OCI-LY1 (cell line): ENCODE results near the gene PSMA2.

Experiments
- H2AFZ ChIP-seq: fragments of 200-600 bp; sonication (generic), shearing (Covaris generic); 2 replicates; pipeline ENCODE4 v1.6.0; 2014; ENCODE audit warnings: antibody characterized with exemption, mild to moderate bottlenecking, low read length
- H3F3A ChIP-seq: fragments of 200-600 bp; sonication (generic), shearing (Covaris generic); 2 replicates; pipeline ENCODE4 v1.6.0; 2014; ENCODE audit warnings: mild to moderate bottlenecking, antibody characterized with exemption, low read length, moderate library complexity; ENCODE audit not compliant: insufficient read depth
- H3K27ac ChIP-seq: fragments of 200-600 bp; sonication (generic); 2 replicates; pipeline ENCODE4 v1.5.1; 2014; ENCODE audit warnings: low read length, mixed run types, mild to moderate bottlenecking, low read depth; ENCODE audit not compliant: poor library complexity, severe bottlenecking
- H3K27me3 ChIP-seq: fragments of 200-600 bp; sonication (generic); 2 replicates; pipeline ENCODE4 v1.6.0; 2014; ENCODE audit warnings: antibody characterized with exemption, mild to moderate bottlenecking, low read length, moderate library complexity; ENCODE audit not compliant: insufficient read depth
- H3K36me3 ChIP-seq: fragments of 200-600 bp; sonication (generic); 2 replicates; pipeline ENCODE4 v1.6.1; 2014; ENCODE audit warnings: mild to moderate bottlenecking, antibody characterized with exemption, low read length, moderate library complexity, mixed read lengths; ENCODE audit not compliant: insufficient read depth
- H3K4me1 ChIP-seq: fragments of 200-600 bp; sonication (generic); 2 replicates; pipeline ENCODE4 v1.5.1; 2014; ENCODE audit warnings: mild to moderate bottlenecking, low read length, moderate library complexity; ENCODE audit not compliant: insufficient read depth, severe bottlenecking
- H3K4me2 ChIP-seq: fragments of 200-600 bp; sonication (generic), shearing (Covaris generic); 2 replicates; pipeline ENCODE4 v1.6.1; 2014; ENCODE audit warnings: low read length
- H3K4me3 ChIP-seq: fragments of 200-600 bp; sonication (generic); 2 replicates; pipeline ENCODE4 v1.5.1; 2014; ENCODE audit warnings: low read length, low read depth, mild to moderate bottlenecking, mixed read lengths; ENCODE audit not compliant: poor library complexity, severe bottlenecking
- H3K79me2 ChIP-seq: fragments of 200-600 bp; shearing (Covaris generic); 2 replicates; pipeline ENCODE4 v1.6.1; 2016; ENCODE audit warnings: mixed run types, low read length, mixed read lengths; ENCODE audit not compliant: insufficient read depth
- H3K9ac ChIP-seq: fragments of 200-600 bp; sonication (generic), shearing (Covaris generic); 2 replicates; pipeline ENCODE4 v1.6.1; 2014; ENCODE audit warnings: mild to moderate bottlenecking, low read length, mixed read lengths
- H3K9me2 ChIP-seq: fragments of 200-600 bp; sonication (generic), shearing (Covaris generic); 2 replicates; pipeline ENCODE4 v1.6.1; 2014; ENCODE audit warnings: low read depth, mild to moderate bottlenecking, low read length, mixed read lengths
- H3K9me3 ChIP-seq: fragments of 200-600 bp; shearing (Covaris generic); 2 replicates; pipeline ENCODE4 v1.6.1; 2014; ENCODE audit warnings: low read length, mixed read lengths
- H4K20me1 ChIP-seq: fragments of 200-600 bp; sonication (generic), shearing (Covaris generic); 2 replicates; pipeline ENCODE4 v1.6.0; 2016; ENCODE audit warnings: mild to moderate bottlenecking, low read length; ENCODE audit not compliant: insufficient read depth
- EZH2 ChIP-seq: fragments of 200-600 bp; sonication (generic), shearing (Covaris generic); IDR thresholded peaks from 2 replicates; pipeline ENCODE4 v1.8.0; 2017; ENCODE audit warnings: borderline replicate concordance, mixed run types, mild to moderate bottlenecking, antibody characterized with exemption, low read length, moderate library complexity, mixed read lengths
- TF ChIP-seq, protein P1 (sequence below): fragments of 200-600 bp; sonication (generic), shearing (Covaris generic); IDR thresholded peaks from 2 replicates; pipeline ENCODE4 v1.5.1; 2017; ENCODE audit warnings: mild to moderate bottlenecking, antibody characterized with exemption, low read length, moderate library complexity, mixed read lengths

Gene PSMA2

DNA sequence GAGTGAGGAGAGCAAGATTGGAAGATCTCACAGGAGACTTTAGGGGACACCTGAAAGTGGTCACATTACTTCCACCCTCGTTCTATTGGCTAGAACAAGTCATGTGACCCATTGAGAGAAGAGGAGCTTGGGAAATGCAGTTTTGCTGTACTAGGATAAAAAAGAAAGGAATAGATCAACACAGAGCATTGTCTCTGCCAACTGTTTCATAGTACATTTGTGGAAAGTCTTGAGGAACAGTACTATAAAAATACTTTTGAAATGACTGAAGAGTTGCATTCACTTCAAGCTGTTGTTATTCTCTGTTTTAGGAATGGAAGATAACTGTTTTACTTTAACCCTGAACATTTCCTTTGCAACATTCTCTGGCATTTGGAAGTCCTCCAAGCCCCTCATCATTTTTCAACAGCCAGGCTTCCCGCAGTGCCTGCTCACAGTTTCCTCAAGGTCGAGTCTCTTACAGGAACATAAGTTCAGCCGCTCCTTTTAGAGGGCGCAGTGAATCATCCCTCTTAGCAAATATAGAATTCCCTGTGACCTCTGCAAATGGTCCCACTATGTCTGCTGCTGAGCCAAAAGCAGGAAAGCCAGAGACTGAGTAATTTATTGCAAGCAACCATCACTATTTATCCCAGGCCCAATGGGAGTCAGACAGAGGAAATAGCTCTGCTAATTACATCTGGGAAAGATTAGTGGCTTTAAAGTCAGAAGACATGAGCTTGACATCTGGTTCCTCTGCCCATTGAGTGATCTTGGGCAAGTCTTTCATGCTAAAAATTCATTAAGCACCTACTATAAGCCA, 40.9 kb upstream of the PSMA2 start:
- no peaks in the 10 kb centered on the region for H3K79me2 ChIP-seq
- H3K9ac ChIP-seq: no peak overlapping the region
- no peaks in the 10 kb centered on the region for H3K27me3 ChIP-seq
- H2AFZ ChIP-seq: no peak overlapping the region
- H3F3A ChIP-seq: no peaks in the 10 kb centered on the region
- H3K36me3 ChIP-seq: no peaks in the 10 kb centered on the region
- H3K4me1 ChIP-seq: no peaks in the 10 kb centered on the region
- H3K4me2 ChIP-seq: no peak overlapping the region
- H3K4me3 ChIP-seq: no peak overlapping the region
- no peaks in the 10 kb centered on the region for H4K20me1 ChIP-seq
- H3K9me3 ChIP-seq: no peaks in the 10 kb centered on the region
- no peak overlapping the region for H3K27ac ChIP-seq
- no peak for TF ChIP-seq EZH2
- TF ChIP-seq, protein P1, sequence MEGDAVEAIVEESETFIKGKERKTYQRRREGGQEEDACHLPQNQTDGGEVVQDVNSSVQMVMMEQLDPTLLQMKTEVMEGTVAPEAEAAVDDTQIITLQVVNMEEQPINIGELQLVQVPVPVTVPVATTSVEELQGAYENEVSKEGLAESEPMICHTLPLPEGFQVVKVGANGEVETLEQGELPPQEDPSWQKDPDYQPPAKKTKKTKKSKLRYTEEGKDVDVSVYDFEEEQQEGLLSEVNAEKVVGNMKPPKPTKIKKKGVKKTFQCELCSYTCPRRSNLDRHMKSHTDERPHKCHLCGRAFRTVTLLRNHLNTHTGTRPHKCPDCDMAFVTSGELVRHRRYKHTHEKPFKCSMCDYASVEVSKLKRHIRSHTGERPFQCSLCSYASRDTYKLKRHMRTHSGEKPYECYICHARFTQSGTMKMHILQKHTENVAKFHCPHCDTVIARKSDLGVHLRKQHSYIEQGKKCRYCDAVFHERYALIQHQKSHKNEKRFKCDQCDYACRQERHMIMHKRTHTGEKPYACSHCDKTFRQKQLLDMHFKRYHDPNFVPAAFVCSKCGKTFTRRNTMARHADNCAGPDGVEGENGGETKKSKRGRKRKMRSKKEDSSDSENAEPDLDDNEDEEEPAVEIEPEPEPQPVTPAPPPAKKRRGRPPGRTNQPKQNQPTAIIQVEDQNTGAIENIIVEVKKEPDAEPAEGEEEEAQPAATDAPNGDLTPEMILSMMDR: no peak
- H3K9me2 ChIP-seq: no peaks in the 10 kb centered on the region

DNA sequence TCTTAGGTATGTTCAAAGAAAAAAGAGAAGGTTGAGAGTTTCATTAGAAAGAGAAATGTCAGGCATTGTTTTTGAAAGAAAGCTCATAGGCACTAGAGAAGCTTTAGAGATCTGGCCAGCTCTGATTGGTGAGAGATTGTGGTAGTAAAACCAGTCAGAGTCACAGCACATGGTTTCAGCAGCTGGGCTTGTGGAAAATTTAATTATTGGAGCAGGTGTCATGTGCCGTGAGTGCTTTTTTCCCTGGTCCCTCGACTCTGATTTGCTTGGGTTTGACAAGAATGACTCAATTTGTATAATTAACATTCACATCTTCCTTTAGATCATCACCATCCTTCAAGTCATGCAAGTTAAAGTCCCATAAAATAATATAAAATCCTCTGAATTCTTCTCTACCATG, 35.4 kb upstream of the PSMA2 start:
- Histone ChIP-seq H2AFZ (no peak overlapping the region), H3K27me3 (no peaks in the 10 kb centered on the region), H3K9me3 (no peaks in the 10 kb centered on the region), H3F3A (no peaks in the 10 kb centered on the region), H3K4me3 (no peak overlapping the region), H3K4me1 (no peaks in the 10 kb centered on the region), H3K27ac (no peak overlapping the region), H3K4me2 (no peak overlapping the region), H3K36me3 (no peaks in the 10 kb centered on the region), H3K9me2 (no peaks in the 10 kb centered on the region), H4K20me1 (no peaks in the 10 kb centered on the region), H3K79me2 (no peaks in the 10 kb centered on the region), H3K9ac (no peak overlapping the region)
- no peak for TF ChIP-seq EZH2
- TF ChIP-seq, protein P1: no peak

DNA sequence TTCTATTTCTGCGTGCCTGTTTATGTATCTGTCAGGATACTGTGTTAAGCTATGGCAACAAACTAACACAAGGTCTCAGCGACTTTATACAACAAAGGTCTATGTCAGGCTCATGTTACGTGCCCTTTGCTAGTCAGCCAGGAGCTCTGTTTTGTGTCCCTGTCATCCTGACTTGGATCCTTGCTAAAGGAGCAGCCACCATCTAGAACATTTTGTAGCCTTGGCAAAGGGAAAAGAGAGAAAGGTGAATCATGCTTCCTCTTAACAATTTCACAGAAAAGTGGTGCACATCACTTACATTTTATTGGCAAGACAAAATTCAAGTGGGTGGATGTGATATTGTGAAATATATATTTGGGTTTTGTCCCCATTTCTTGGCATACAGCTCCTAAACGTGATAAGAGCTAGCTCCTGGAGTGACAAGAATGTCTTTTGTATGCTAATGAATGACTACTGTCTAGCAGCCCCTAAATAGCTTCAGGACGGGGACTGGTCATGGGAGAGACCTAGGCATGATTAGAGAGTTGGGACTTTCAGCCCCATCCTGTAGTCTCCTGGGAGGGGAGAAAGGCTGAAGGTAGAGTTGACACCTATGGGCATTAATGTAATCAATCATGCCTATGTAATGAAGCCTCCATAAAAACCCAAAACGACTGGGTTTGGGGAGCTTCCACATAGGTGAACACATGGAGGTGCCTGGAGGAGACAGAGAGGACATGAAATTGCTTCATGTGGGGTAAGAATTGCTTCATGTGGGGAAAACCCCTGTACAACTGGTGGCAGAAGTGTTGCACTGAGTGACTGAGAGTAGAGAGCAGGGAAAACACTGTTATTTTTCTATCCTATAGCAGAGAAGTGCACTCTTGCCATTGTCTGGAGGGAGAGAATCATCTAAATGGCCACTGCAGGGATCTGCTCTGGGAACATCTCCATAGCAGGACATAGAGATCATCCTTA, 33.2 kb upstream of the PSMA2 start:
- H3F3A ChIP-seq: no peaks in the 10 kb centered on the region
- H2AFZ ChIP-seq: no peak overlapping the region
- no peaks in the 10 kb centered on the region for H3K9me3 ChIP-seq
- H3K9ac ChIP-seq: no peak overlapping the region
- H3K27me3 ChIP-seq: no peaks in the 10 kb centered on the region
- H3K4me1 ChIP-seq: no peaks in the 10 kb centered on the region
- H3K36me3 ChIP-seq: no peaks in the 10 kb centered on the region
- H3K27ac ChIP-seq: no peak overlapping the region
- no peaks in the 10 kb centered on the region for H4K20me1 ChIP-seq
- no peak overlapping the region for H3K4me2 ChIP-seq
- no peak overlapping the region for H3K4me3 ChIP-seq
- TF ChIP-seq, protein P1: no peak
- no peak for TF ChIP-seq EZH2
- H3K9me2 ChIP-seq: no peaks in the 10 kb centered on the region
- no peaks in the 10 kb centered on the region for H3K79me2 ChIP-seq
